HepG2 (cell line): Measurements from ENCODE around the gene JPT1. TPM values are rescaled to one million over a fixed set of nuclear protein-coding genes. Genes with fewer than 3 reads are reported as not detected.
A peak's percentile ranks its signal among the peaks of the same experiment; 100 is the strongest.

ENCODE experiments used
- ARNTL ChIP-seq: sonication (generic); formaldehyde crosslinking; IDR thresholded peaks from 2 replicates; pipeline ENCODE4 v1.4.0; 2020; ENCODE audit warnings: mild to moderate bottlenecking, missing genetic modification reagents
- ESRRA ChIP-seq: sonication (generic); formaldehyde crosslinking; IDR thresholded peaks from 2 replicates; pipeline ENCODE4 v1.5.1; 2020; ENCODE audit warnings: mild to moderate bottlenecking, low read depth, missing genetic modification reagents
- FOSL2 ChIP-seq: sonication (generic); formaldehyde crosslinking; IDR thresholded peaks from 2 replicates; pipeline ENCODE4 v1.4.0; 2020; ENCODE audit warnings: missing genetic modification reagents
- FOXP1 ChIP-seq, 2 experiments: fragments of 450-650 bp in 1 of 2; IDR thresholded peaks; 2 replicates each; pipeline ENCODE4 v1.6.1; 2017 to 2018; ENCODE audit warnings: antibody characterized with exemption in 1 of 2
- GATAD1 ChIP-seq: IDR thresholded peaks from 2 replicates; pipeline ENCODE4 v1.6.1; 2016; ENCODE audit warnings: missing genetic modification reagents, missing compliant biosample characterization
- GATAD2A ChIP-seq: IDR thresholded peaks from 2 replicates; pipeline ENCODE4 v1.6.1; 2016
- HDAC2 ChIP-seq: sonication (generic); formaldehyde crosslinking; IDR thresholded peaks from 2 replicates; pipeline ENCODE4 v1.4.0; 2020; ENCODE audit warnings: missing genetic modification reagents
- IKZF4 ChIP-seq: sonication (generic); formaldehyde crosslinking; IDR thresholded peaks from 2 replicates; pipeline ENCODE4 v1.5.1; 2020; ENCODE audit warnings: borderline replicate concordance, mild to moderate bottlenecking, low read depth, missing genetic modification reagents; ENCODE audit errors: not compliant biosample characterization
- ISL2 ChIP-seq: sonication (generic); formaldehyde crosslinking; IDR thresholded peaks from 2 replicates; pipeline ENCODE4 v1.5.0; 2020; ENCODE audit warnings: missing genetic modification reagents
- MAFK ChIP-seq, 2 experiments: IDR thresholded peaks in 1 of 2; conservative IDR thresholded peaks in 1 of 2; 2 replicates each; pipeline ENCODE4 v1.6.1; 2011; ENCODE audit warnings: improper control_type of control experiment in 2 of 2, low read length in 2 of 2
- NFIB ChIP-seq: sonication (generic); formaldehyde crosslinking; IDR thresholded peaks from 2 replicates; pipeline ENCODE4 v1.9.0; 2021; ENCODE audit warnings: missing genetic modification reagents, mild to moderate bottlenecking, borderline replicate concordance
- RXRB ChIP-seq: IDR thresholded peaks from 2 replicates; pipeline ENCODE4 v1.6.1; 2016; ENCODE audit warnings: borderline replicate concordance, missing genetic modification reagents, missing compliant biosample characterization
- SCMH1 ChIP-seq: sonication (generic); formaldehyde crosslinking; IDR thresholded peaks from 2 replicates; pipeline ENCODE4 v1.9.0; 2021; ENCODE audit warnings: missing genetic modification reagents, mild to moderate bottlenecking, borderline replicate concordance
- TBX2 ChIP-seq: sonication (generic); formaldehyde crosslinking; IDR thresholded peaks from 2 replicates; pipeline ENCODE4 v1.5.0; 2020; ENCODE audit warnings: missing genetic modification reagents, mild to moderate bottlenecking, borderline replicate concordance
- TCF7L2 ChIP-seq: IDR thresholded peaks from 2 replicates; pipeline ENCODE4 v1.6.1; 2011; ENCODE audit warnings: mild to moderate bottlenecking, low read depth, low read length, moderate library complexity
- ZBTB3 ChIP-seq: sonication (generic); formaldehyde crosslinking; IDR thresholded peaks from 2 replicates; pipeline ENCODE4 v1.4.0; 2020; ENCODE audit warnings: low read depth, mild to moderate bottlenecking, moderate library complexity, missing genetic modification reagents, borderline replicate concordance
- ZBTB39 ChIP-seq: sonication (generic); formaldehyde crosslinking; IDR thresholded peaks from 2 replicates; pipeline ENCODE4 v1.5.0; 2020; ENCODE audit warnings: missing genetic modification reagents
- ZMYM2 ChIP-seq: sonication (generic); formaldehyde crosslinking; IDR thresholded peaks from 2 replicates; pipeline ENCODE4 v1.8.0; 2022; ENCODE audit warnings: mild to moderate bottlenecking, missing genetic modification reagents
- ZNF180 ChIP-seq: sonication (generic); formaldehyde crosslinking; IDR thresholded peaks from 2 replicates; pipeline ENCODE4 v1.4.0; 2020; ENCODE audit warnings: low read depth, missing genetic modification reagents, borderline replicate concordance
- ZNF326 ChIP-seq: sonication (generic); formaldehyde crosslinking; IDR thresholded peaks from 2 replicates; pipeline ENCODE4 v1.4.0; 2020; ENCODE audit warnings: missing genetic modification reagents, borderline replicate concordance
- ZNF329 ChIP-seq: sonication (generic); formaldehyde crosslinking; IDR thresholded peaks from 2 replicates; pipeline ENCODE4 v1.9.0; 2021; ENCODE audit warnings: low read depth, mild to moderate bottlenecking, missing genetic modification reagents
- ZNF496 ChIP-seq: sonication (generic); formaldehyde crosslinking; IDR thresholded peaks from 2 replicates; pipeline ENCODE4 v1.8.1; 2023; ENCODE audit warnings: mild to moderate bottlenecking, moderate library complexity, missing genetic modification reagents; ENCODE audit not compliant: insufficient replicate concordance
- polyA plus RNA-seq, 8 experiments: library from polyadenylated mRNA; depleted of rRNA in 3 of 8; stranded (reverse) in 7 of 8; unstranded in 1 of 8; fragments of >200 nt; fragmentation: Illumina TruSeq in 4 of 8; extraction: Trizol in 4 of 8; gene quantifications; 2 replicates each; pipeline versions ENCODE4 v1.2.1 to v1.2.3, GENCODE V29; 2011 to 2016; ENCODE audit warnings: low read depth in 4 of 8, missing spikeins in 1 of 8, mixed read lengths in 1 of 8; ENCODE audit not compliant: insufficient read depth in 1 of 8
- total RNA-seq, 5 experiments: library from RNA; depleted of rRNA; stranded (reverse); fragments of >200 nt; fragmentation: Illumina TruSeq; extraction: Trizol; gene quantifications; 2 replicates each; pipeline ENCODE4 v1.2.3, GENCODE V29; 2016; ENCODE audit warnings: low read depth in 1 of 5
- TF ChIP-seq, protein P1 (sequence below): sonication (generic); formaldehyde crosslinking; IDR thresholded peaks from 2 replicates; pipeline ENCODE4 v1.9.0; 2021; ENCODE audit warnings: missing genetic modification reagents, mild to moderate bottlenecking, borderline replicate concordance
- TF ChIP-seq, protein P2 (sequence below): sonication (generic); formaldehyde crosslinking; IDR thresholded peaks from 2 replicates; pipeline ENCODE4 v1.5.1; 2020; ENCODE audit warnings: mild to moderate bottlenecking, moderate library complexity, missing genetic modification reagents

The JPT1 gene
- total and polyA plus RNA-seq, 2 of the 13 experiments (the other 11 are each of a cell fraction or from before 2014, with no cell fraction given): 43.3 to 256 TPM

DNA sequence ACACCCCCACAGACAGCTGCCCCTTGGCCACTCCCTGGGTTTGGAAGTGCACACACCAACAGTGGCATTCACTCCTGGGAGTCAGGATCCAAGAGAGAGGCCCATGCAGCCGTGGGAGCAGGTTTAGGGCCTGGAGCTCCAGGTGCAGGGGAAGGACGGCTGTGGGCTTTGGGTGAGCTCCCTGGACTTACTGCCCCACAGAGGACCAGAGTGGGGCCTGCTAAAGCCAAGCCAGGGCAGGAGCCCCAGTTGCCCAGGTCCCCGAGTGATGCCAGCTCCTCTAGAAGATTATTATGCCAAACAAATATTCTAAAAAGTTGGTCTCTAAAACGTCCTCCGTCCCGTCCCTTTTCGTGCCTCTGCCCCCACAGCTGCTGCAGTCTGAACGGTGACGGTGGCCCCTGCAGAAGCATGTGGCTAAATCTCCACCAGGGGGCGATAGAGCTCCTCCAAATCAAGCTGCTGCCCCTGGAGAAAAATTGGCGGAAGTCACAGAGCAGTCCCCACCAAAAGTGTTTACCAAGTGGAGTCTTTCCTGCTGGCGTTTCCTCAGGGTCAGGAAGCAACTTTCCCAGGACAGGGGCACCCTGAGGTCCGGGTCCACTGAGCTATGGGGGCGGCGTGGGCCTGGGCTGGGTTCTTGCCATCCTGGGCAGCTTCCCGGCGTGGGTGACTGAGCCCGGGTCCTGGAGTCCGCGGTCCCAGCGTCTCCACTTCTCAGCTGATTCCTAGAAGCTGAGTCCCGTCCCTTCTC, 40.3 kb downstream of the JPT1 start (continued):
- TF ChIP-seq MAFK (conservative IDR thresholded peaks at IDR 0.05 in 1 of 2, IDR thresholded peaks at IDR 0.05 in 1 of 2; ENCODE audit: low read length in 2 of 2): no peak
- no peak for TF ChIP-seq FOXP1 (IDR thresholded peaks at IDR 0.05)
- TF ChIP-seq FOXP1 (CRISPR knock-in tag; IDR thresholded peaks at IDR 0.05): peak; percentile 27; the same call in 1 of the 2 replicates
- TF ChIP-seq ZMYM2 (CRISPR knock-in tag): 0 out of 2 replicates have a peak, but pooled peaks have one; percentile 33
- TF ChIP-seq HDAC2 (CRISPR knock-in tag): peak; percentile 63; the same call in 1 of the 2 replicates
- no peak for TF ChIP-seq ZNF329 (CRISPR knock-in tag)
- TF ChIP-seq ISL2 (CRISPR knock-in tag): 0 out of 2 replicates have a peak, but pooled peaks have one; percentile 39
- TF ChIP-seq SCMH1 (CRISPR knock-in tag): no peak
- TF ChIP-seq IKZF4: no peak
- TF ChIP-seq TBX2: peak; percentile 42; the same call in 1 of the 2 replicates
- TF ChIP-seq ZNF180 (CRISPR knock-in tag): no peak
- TF ChIP-seq ZBTB3 (CRISPR knock-in tag): no peak
- TF ChIP-seq GATAD2A (CRISPR knock-in tag): peak; percentile 75
- TF ChIP-seq RXRB (CRISPR knock-in tag): peak; percentile 54; the same call in 1 of the 2 replicates
- peak; percentile 44 for TF ChIP-seq FOSL2 (CRISPR knock-in tag)
- no peak for TF ChIP-seq TCF7L2
- 0 out of 2 replicates have a peak, but pooled peaks have one; percentile 44 for TF ChIP-seq NFIB
- no peak for TF ChIP-seq ZBTB39 (CRISPR knock-in tag)
- peak; percentile 44; the same call in 1 of the 2 replicates for TF ChIP-seq ARNTL (CRISPR knock-in tag)
- TF ChIP-seq ZNF326 (CRISPR knock-in tag): no peak
- TF ChIP-seq GATAD1: peak; percentile 51; the same call in 1 of the 2 replicates
- TF ChIP-seq ZNF496 (CRISPR knock-in tag): no peak
- TF ChIP-seq, protein P1, sequence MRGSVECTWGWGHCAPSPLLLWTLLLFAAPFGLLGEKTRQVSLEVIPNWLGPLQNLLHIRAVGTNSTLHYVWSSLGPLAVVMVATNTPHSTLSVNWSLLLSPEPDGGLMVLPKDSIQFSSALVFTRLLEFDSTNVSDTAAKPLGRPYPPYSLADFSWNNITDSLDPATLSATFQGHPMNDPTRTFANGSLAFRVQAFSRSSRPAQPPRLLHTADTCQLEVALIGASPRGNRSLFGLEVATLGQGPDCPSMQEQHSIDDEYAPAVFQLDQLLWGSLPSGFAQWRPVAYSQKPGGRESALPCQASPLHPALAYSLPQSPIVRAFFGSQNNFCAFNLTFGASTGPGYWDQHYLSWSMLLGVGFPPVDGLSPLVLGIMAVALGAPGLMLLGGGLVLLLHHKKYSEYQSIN: no peak
- no peak for TF ChIP-seq ESRRA
- TF ChIP-seq, protein P2, sequence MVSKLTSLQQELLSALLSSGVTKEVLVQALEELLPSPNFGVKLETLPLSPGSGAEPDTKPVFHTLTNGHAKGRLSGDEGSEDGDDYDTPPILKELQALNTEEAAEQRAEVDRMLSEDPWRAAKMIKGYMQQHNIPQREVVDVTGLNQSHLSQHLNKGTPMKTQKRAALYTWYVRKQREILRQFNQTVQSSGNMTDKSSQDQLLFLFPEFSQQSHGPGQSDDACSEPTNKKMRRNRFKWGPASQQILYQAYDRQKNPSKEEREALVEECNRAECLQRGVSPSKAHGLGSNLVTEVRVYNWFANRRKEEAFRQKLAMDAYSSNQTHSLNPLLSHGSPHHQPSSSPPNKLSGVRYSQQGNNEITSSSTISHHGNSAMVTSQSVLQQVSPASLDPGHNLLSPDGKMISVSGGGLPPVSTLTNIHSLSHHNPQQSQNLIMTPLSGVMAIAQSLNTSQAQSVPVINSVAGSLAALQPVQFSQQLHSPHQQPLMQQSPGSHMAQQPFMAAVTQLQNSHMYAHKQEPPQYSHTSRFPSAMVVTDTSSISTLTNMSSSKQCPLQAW (CRISPR knock-in tag): no peak
